H1 (cell line): ENCODE measurements around the gene NDUFS8. TPM values are rescaled to one million over a fixed set of nuclear protein-coding genes. Genes with fewer than 3 reads are reported as not detected.

Experiments
- CTCF ChIA-PET: fragments of 300-600 bp; sonication (Branson Sonifier 250); formaldehyde crosslinking; loops from one replicate; lab custom pipeline; 2021; ENCODE audit not compliant: partially characterized antibody; lab: Charles Lee
- POLR2A ChIA-PET: fragments of 300-600 bp; sonication (Branson Sonifier 250); formaldehyde crosslinking; loops from one replicate; lab custom pipeline; 2021; ENCODE audit warnings: inconsistent platforms; ENCODE audit not compliant: partially characterized antibody; lab: Charles Lee
- DNase-seq, 2 experiments: peaks; one replicate each; pipeline versions ENCODE4 v3.0.0 to v3.0.0-alpha.2; 2010 to 2022; ENCODE audit warnings: low spot score in 2 of 2, low read depth in 1 of 2, mixed read lengths in 1 of 2
- FAIRE-seq: peaks from 2 replicates; lab custom pipeline; 2011; peaks lifted over from hg19 to GRCh38; lab: Jason Lieb, UNC
- H2AFZ ChIP-seq: 2 replicates; pipeline ENCODE4 v1.8.1; 2012; ENCODE audit warnings: low read length, inconsistent platforms
- H2AK5ac ChIP-seq: 2 replicates; pipeline ENCODE4 v1.6.1; 2013; ENCODE audit warnings: low read depth, low read length
- H2BK120ac ChIP-seq: replicated peaks from 2 replicates; pipeline ENCODE3; 2013; ENCODE audit warnings: low read depth, low read length, inconsistent platforms
- H2BK12ac ChIP-seq: 2 replicates; pipeline ENCODE4 v1.6.1; 2013; ENCODE audit warnings: low read depth, low read length
- H2BK15ac ChIP-seq: 2 replicates; pipeline ENCODE4 v1.6.1; 2013; ENCODE audit warnings: low read length
- H2BK20ac ChIP-seq: 2 replicates; pipeline ENCODE4 v1.6.1; 2013; ENCODE audit warnings: low read length
- H2BK5ac ChIP-seq: 2 replicates; pipeline ENCODE4 v1.6.1; 2013; ENCODE audit warnings: low read depth, low read length
- H3K14ac ChIP-seq: 2 replicates; pipeline ENCODE4 v1.6.1; 2013; ENCODE audit warnings: inconsistent platforms; ENCODE audit not compliant: insufficient read length
- H3K18ac ChIP-seq: 2 replicates; pipeline ENCODE4 v1.6.1; 2013; ENCODE audit warnings: low read length; ENCODE audit errors: extremely low read depth
- H3K23ac ChIP-seq: 2 replicates; pipeline ENCODE4 v1.6.1; 2013; ENCODE audit warnings: inconsistent platforms; ENCODE audit not compliant: insufficient read length
- H3K23me2 ChIP-seq: 2 replicates; pipeline ENCODE4 v1.6.1; 2013; ENCODE audit warnings: low read depth, low read length
- H3K27ac ChIP-seq: 2 replicates; pipeline ENCODE4 v1.6.1; 2011; ENCODE audit warnings: low read depth, low read length, inconsistent platforms
- H3K27me3 ChIP-seq, 4 experiments: replicated peaks in 1 of 4; 1 replicate in 1 of 4; 2 replicates in 3 of 4; pipeline versions ENCODE4 v1.6.1 to v1.8.1; 2011 to 2013; ENCODE audit warnings: low read length in 3 of 4, mild to moderate bottlenecking in 3 of 4, inconsistent platforms in 2 of 4, mixed read lengths in 2 of 4, moderate library complexity in 1 of 4; ENCODE audit not compliant: control insufficient read depth in 3 of 4, insufficient read depth in 3 of 4; ENCODE audit errors: extremely low read depth in 1 of 4
- H3K36me3 ChIP-seq, 4 experiments: 2 replicates each; pipeline versions ENCODE4 v1.6.1 to v1.8.1; 2011 to 2013; ENCODE audit warnings: mild to moderate bottlenecking in 4 of 4, low read length in 3 of 4, moderate library complexity in 2 of 4, control low read depth in 1 of 4, inconsistent platforms in 1 of 4; ENCODE audit not compliant: insufficient read depth in 4 of 4, control insufficient read depth in 2 of 4
- H3K4ac ChIP-seq: replicated peaks from 2 replicates; pipeline ENCODE3; 2013; ENCODE audit warnings: low read length, low read depth, mixed read lengths, inconsistent platforms; ENCODE audit not compliant: insufficient read length
- H3K4me1 ChIP-seq, 4 experiments: replicated peaks in 1 of 4; 1 replicate in 1 of 4; 2 replicates in 3 of 4; pipeline versions ENCODE4 v1.6.1 to v1.8.1; 2011 to 2013; ENCODE audit warnings: low read length in 3 of 4, inconsistent platforms in 2 of 4, mixed read lengths in 1 of 4; ENCODE audit not compliant: insufficient read depth in 4 of 4, control insufficient read depth in 3 of 4
- H3K4me2 ChIP-seq, 2 experiments: 2 replicates each; pipeline versions ENCODE4 v1.6.1 to v1.8.1; 2011 to 2013; ENCODE audit warnings: low read depth in 2 of 2, low read length in 2 of 2, control low read depth in 1 of 2, inconsistent platforms in 1 of 2, mild to moderate bottlenecking in 1 of 2; ENCODE audit not compliant: insufficient read depth in 1 of 2
- H3K4me3 ChIP-seq, 4 experiments: fragments of 200-600, 300-600 bp in 1 of 4; sonication (generic), shearing (Covaris generic), sonication (Bioruptor Twin) in 1 of 4; 2 replicates each; pipeline versions ENCODE4 v1.5.1 to v1.8.1; 2011 to 2016; ENCODE audit warnings: low read length in 4 of 4, low read depth in 3 of 4, control low read depth in 2 of 4, inconsistent platforms in 2 of 4, mild to moderate bottlenecking in 2 of 4, mixed read lengths in 1 of 4, moderate library complexity in 1 of 4; ENCODE audit not compliant: insufficient read depth in 2 of 4; ENCODE audit errors: extremely low read depth in 1 of 4
- H3K56ac ChIP-seq: replicated peaks from 2 replicates; pipeline ENCODE3; 2013; ENCODE audit warnings: low read depth, mild to moderate bottlenecking, mixed read lengths, low read length, inconsistent platforms; ENCODE audit not compliant: insufficient read length
- H3K79me1 ChIP-seq: 2 replicates; pipeline ENCODE4 v1.6.1; 2013; ENCODE audit warnings: low read depth, low read length, control low read depth
- H3K79me2 ChIP-seq, 2 experiments: 2 replicates each; pipeline versions ENCODE4 v1.6.1 to v1.8.1; 2012 to 2013; ENCODE audit warnings: low read length in 2 of 2, mild to moderate bottlenecking in 2 of 2, inconsistent platforms in 1 of 2; ENCODE audit not compliant: insufficient read depth in 2 of 2, control insufficient read depth in 1 of 2
- H3K9ac ChIP-seq, 4 experiments: replicated peaks in 1 of 4; 1 replicate in 1 of 4; 2 replicates in 3 of 4; pipeline versions ENCODE4 v1.6.1 to v1.8.1; 2011 to 2013; ENCODE audit warnings: low read depth in 3 of 4, low read length in 3 of 4, control low read depth in 2 of 4, mild to moderate bottlenecking in 2 of 4, moderate library complexity in 2 of 4, inconsistent platforms in 1 of 4; ENCODE audit errors: extremely low read depth in 1 of 4
- H3K9me3 ChIP-seq, 2 experiments: 2 replicates each; pipeline versions ENCODE4 v1.6.1 to v1.8.1; 2012 to 2013; ENCODE audit warnings: mild to moderate bottlenecking in 2 of 2, moderate library complexity in 2 of 2, control low read depth in 1 of 2, inconsistent platforms in 1 of 2, low read depth in 1 of 2, low read length in 1 of 2, mixed read lengths in 1 of 2; ENCODE audit not compliant: insufficient read depth in 2 of 2
- H4K20me1 ChIP-seq, 2 experiments: replicated peaks in 1 of 2; 2 replicates each; pipeline versions ENCODE3 to v1.8.1; 2011 to 2013; ENCODE audit warnings: inconsistent platforms in 2 of 2, low read length in 2 of 2, mild to moderate bottlenecking in 1 of 2; ENCODE audit not compliant: insufficient read depth in 2 of 2, control insufficient read depth in 1 of 2
- H4K5ac ChIP-seq: 2 replicates; pipeline ENCODE4 v1.6.1; 2013; ENCODE audit warnings: low read length, low read depth, mixed read lengths, inconsistent platforms; ENCODE audit not compliant: insufficient read length
- H4K8ac ChIP-seq: 2 replicates; pipeline ENCODE4 v1.8.0; 2013; ENCODE audit warnings: mild to moderate bottlenecking, moderate library complexity, low read length, inconsistent platforms; ENCODE audit not compliant: insufficient read depth; ENCODE audit errors: extremely low read depth
- H4K91ac ChIP-seq: replicated peaks from 2 replicates; pipeline ENCODE3; 2013; ENCODE audit warnings: low read length, mixed read lengths, inconsistent platforms; ENCODE audit not compliant: insufficient read length
- ASH2L ChIP-seq: fragments of 200-600, 300-600 bp; sonication (generic); IDR thresholded peaks from one replicate; pipeline ENCODE4 v1.7.1; 2017; ENCODE audit warnings: low read length
- CBX8 ChIP-seq: fragments of 300-800, 300-1000 bp; sonication (generic); IDR thresholded peaks from 2 replicates; pipeline ENCODE4 v1.7.1; 2016; ENCODE audit warnings: low read depth, low read length, borderline replicate concordance
- CEBPB ChIP-seq: IDR thresholded peaks from 2 replicates; pipeline ENCODE4 v1.6.1; 2012; ENCODE audit warnings: low read depth, low read length
- CHD2 ChIP-seq: IDR thresholded peaks from 2 replicates; pipeline ENCODE4 v1.6.1; 2012; ENCODE audit warnings: low read length, improper control_type of control experiment
- CREB1 ChIP-seq: IDR thresholded peaks from 2 replicates; pipeline ENCODE4 v1.6.1; 2012; ENCODE audit warnings: inconsistent platforms
- JUN ChIP-seq: IDR thresholded peaks from 2 replicates; pipeline ENCODE4 v1.6.1; 2011; ENCODE audit warnings: low read depth, mild to moderate bottlenecking, improper control_type of control experiment, low read length
- POLR2AphosphoS5 ChIP-seq: IDR thresholded peaks from 2 replicates; pipeline ENCODE4 v1.6.1; 2011; ENCODE audit warnings: low read depth, low read length
- TBP ChIP-seq: IDR thresholded peaks from 2 replicates; pipeline ENCODE4 v1.6.1; 2011; ENCODE audit warnings: low read depth, low read length, improper control_type of control experiment
- WGBS, 2 experiments: shearing (Covaris generic) in 1 of 2; methylation state at CpG; one replicate each; pipeline versions ENCODE4 v1.1.6 to v1.1.7; 2013 to 2015; ENCODE audit warnings: low lambda C conversion rate in 2 of 2, mixed read lengths in 2 of 2, inconsistent platforms in 1 of 2, low coverage in 1 of 2, missing lambda C conversion rate in 1 of 2; ENCODE audit not compliant: insufficient replicate concordance in 2 of 2, insufficient coverage in 1 of 2, insufficient read length in 1 of 2; ENCODE audit errors: extremely low coverage in 1 of 2, missing lambda C conversion rate in 1 of 2; 5-methylcytosine and 5-hydroxymethylcytosine counted together
- polyA plus RNA-seq, 7 experiments: library from polyadenylated mRNA; depleted of rRNA in 3 of 7; stranded (reverse) in 5 of 7; unstranded in 2 of 7; fragments of >200 nt in 5 of 7; fragments of 200-250 nt in 2 of 7; gene quantifications; 1 replicate in 5 of 7; 2 replicates in 1 of 7; 4 replicates in 1 of 7; pipeline versions ENCODE4 v1.2.1 to v1.2.3, GENCODE V29; 2011 to 2013; ENCODE audit warnings: missing spikeins in 2 of 7, mixed read lengths in 2 of 7
- total RNA-seq: library from RNA; stranded (reverse); fragmentation: NEBNext Ultra II Directional; extraction: Animal tissue kit (Norgen Biotek cat#: 25700); gene quantifications from 2 replicates; pipeline ENCODE4 v1.2.1, GENCODE V29; 2021

Gene NDUFS8
- total and polyA plus RNA-seq, 2 of the 8 experiments (the other 6 are each of a cell fraction or from before 2014, with no cell fraction given) = 182 to 291 TPM

DNA sequence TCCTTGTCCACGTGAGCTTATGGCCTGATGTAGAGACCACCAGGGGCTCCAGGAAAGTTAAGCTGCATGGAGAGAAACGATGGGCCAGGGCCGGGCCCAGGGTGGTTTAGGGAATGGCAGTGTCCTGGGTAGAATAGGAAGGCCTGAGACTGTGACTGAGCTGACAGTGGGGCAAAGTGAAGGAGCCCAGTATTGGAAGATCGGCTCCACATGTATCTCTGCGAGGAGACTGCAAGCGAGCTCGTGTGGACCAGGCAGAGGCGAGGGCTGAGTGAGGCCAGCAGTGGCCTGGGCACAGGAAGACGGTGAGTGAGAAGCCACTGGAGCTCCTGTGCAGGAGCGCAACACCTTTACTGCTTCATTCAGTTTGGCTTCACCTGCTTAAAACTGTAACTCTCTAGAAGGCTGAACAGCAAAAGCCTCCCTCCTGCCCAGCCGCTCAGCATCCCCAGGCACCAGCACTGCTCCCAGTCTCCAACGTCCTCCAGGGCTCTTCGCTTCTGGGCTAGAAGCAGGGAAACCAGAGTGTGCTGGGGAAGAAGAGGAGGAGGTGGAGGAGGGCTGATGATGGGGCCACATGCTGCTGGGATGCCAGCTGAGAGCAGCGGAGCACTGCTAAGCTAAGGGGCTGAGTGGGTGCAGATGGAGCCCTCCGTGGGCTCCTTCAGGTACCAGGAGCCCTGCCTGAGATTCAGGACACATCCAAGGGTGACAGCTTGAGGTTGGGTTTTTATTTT lies 21.8 kb downstream of the NDUFS8 start:
- no peak overlapping the region for H2BK120ac ChIP-seq
- H4K8ac ChIP-seq = peak overlapping the region; percentile 11; the same call in 1 of the 2 replicates
- no peak overlapping the region for H3K4ac ChIP-seq
- no peak overlapping the region for H2BK12ac ChIP-seq
- no peaks in the 10 kb centered on the region for H3K79me2 ChIP-seq
- no peaks in the 10 kb centered on the region for H3K23me2 ChIP-seq
- H3K27me3 ChIP-seq = no peaks in the 10 kb centered on the region
- no peak for DNase-seq
- peaks cover 0 to 10% (median 6%) of the 10 kb centered on the region in 4 experiments; a peak in 5 of 7 replicates for H3K4me1 ChIP-seq
- H3K4me3 ChIP-seq = no peak overlapping the region
- H3K18ac ChIP-seq = no peak overlapping the region
- H4K20me1 ChIP-seq = peaks cover 2 to 9% of the 10 kb centered on the region in 2 experiments
- H2AFZ ChIP-seq = no peak overlapping the region
- H4K5ac ChIP-seq = no peak overlapping the region
- no peak overlapping the region for H2BK5ac ChIP-seq
- H3K79me1 ChIP-seq = peaks cover 3% of the 10 kb centered on the region; the same call in 1 of the 2 replicates
- H2AK5ac ChIP-seq = no peak overlapping the region
- H4K91ac ChIP-seq = no peak overlapping the region
- H3K56ac ChIP-seq = no peak overlapping the region
- no peak overlapping the region for H3K4me2 ChIP-seq
- no peak for TF ChIP-seq TBP
- no peak for TF ChIP-seq CBX8
- TF ChIP-seq POLR2AphosphoS5 = peak; percentile 54
- TF ChIP-seq ASH2L = no peak
- TF ChIP-seq CREB1 = no peak
- TF ChIP-seq JUN = no peak
- TF ChIP-seq CHD2 = no peak
- no peak for TF ChIP-seq CEBPB
- TF ChIP-seq, all 59 proteins: peak for 1
- ChIA-PET CTCF (interaction anchor here (0.7 to 2.9 kb wide), 6 partner anchors 8 to 112 kb away, joined by 3 to 18 read pairs (median 4); partner anchors contain the start of gene TCIRG1), POLR2A (interaction anchor here (1.0 to 10.8 kb wide), 18 partner anchors 7 to 173 kb away, joined by 3 to 183 read pairs (median 4); partner anchors contain the start of genes ALDH3B1, CHKA, NDUFS8 and TCIRG1)
- H3K36me3 ChIP-seq = peaks cover 0 to 6% (median 3%) of the 10 kb centered on the region in 4 experiments; a peak in 3 of 8 replicates
- no peak overlapping the region for H3K14ac ChIP-seq
- H3K9me3 ChIP-seq = no peaks in the 10 kb centered on the region
- H2BK15ac ChIP-seq = no peak overlapping the region
- 0 out of 2 replicates have a peak overlapping the region, but pooled peaks have one; percentile 18 for H3K27ac ChIP-seq
- H3K9ac ChIP-seq = no peak overlapping the region
- FAIRE-seq = no peak
- H3K23ac ChIP-seq = no peak overlapping the region
- WGBS, 2 experiments = 88% methylated on average over 14 of the region's 15 CpGs; no CpG with 5 or more reads in 1 of the 2 experiments
- no peak overlapping the region for H2BK20ac ChIP-seq
